Myocyte (in vitro differentiated cells): ENCODE results near the gene SLFN5. TPM values are rescaled to one million over a fixed set of nuclear protein-coding genes. Genes with fewer than 3 reads are reported as not detected.
"Not testable (repeated sequence)": the region's sequence is repeated elsewhere in the genome, so short reads cannot be mapped to it uniquely, and the experiment has no call there.

Experiments used
- DNase-seq: peaks from one replicate; pipeline ENCODE4 v3.0.0-alpha.2; 2012; ENCODE audit warnings: low read depth
- polyA plus RNA-seq: library from polyadenylated mRNA; unstranded; fragments of >200 nt; gene quantifications from one replicate; pipeline ENCODE4 v1.2.1, GENCODE V29; 2012; ENCODE audit warnings: missing spikeins
- total RNA-seq: library from RNA; depleted of rRNA; stranded (reverse); fragments of >200 nt; gene quantifications from 2 replicates; pipeline ENCODE4 v1.2.3, GENCODE V29; 2014

Gene SLFN5
- 34.2 and 36.0 TPM in 2 replicates for total RNA-seq
- polyA plus RNA-seq: 24.3 TPM

DNA sequence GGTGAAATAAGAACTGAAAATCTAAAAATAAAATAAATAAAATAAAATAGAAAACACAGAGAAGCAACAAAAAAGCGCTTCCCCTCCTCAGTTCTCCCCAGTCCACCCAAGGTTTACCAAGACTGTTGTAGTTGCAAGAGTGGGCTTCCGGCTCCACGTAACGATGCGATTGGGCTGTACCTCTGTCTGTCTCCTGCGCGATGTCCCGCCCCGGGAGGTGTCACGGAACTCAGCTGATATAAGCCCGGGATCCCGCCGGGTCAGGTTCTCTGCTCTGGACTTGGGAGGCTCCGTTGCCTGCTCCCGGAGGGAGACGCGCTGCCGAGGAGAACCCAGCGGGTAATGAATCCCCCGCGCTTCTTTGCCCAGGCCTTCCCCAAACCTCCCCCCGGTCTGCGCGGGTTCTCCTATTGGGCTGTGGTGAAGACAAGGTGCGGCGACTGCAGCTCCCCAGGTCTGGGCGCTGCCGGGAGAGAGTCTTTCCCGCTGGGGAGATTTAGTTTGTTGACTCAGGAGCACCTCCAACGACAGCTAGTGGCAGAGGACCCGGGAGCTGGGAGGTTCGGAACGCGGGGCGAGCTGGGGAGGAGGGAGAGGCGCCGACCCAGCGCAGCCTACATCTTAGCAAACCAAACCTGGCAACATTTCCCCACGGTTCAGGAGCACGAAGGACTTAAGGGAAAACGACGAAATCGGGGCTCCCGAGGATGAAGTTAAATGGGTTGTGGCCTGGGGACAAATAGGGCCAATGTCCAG, at the start of gene SLFN5:
Gene SLFN5, plus strand, starts transcription at position 268 of the 756 bp plus-strand sequence. CDS start 15,619 bp downstream, outside the sequence.
- peak; percentile 93 for DNase-seq

DNA sequence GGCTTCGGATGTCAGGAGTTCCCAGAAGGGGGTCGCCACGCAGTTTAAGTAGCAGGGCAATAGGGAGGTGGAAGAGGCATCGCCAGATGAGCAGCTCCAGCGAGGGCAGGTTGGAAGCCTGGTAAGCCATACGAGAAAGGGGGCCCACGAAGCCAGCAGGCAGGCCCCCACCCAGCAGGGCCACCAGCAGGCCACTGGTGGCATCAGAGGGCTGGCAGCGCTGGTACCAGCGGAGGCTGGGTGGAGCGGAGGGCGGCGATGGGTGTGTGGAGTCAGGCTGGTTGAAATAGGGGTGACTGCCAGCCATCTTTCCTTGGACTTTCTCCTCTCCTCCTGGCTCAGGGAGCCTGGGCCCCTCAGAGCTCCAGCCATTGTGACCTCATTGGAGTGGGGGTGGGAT, 48.9 kb upstream of the SLFN5 start, which contains the start of gene SLC35G3:
Gene SLC35G3, minus strand, starts transcription at position 393 of the 400 bp plus-strand sequence. Its CDS starts 86 bp downstream, at position 307.
- not testable (repeated sequence) for DNase-seq

DNA sequence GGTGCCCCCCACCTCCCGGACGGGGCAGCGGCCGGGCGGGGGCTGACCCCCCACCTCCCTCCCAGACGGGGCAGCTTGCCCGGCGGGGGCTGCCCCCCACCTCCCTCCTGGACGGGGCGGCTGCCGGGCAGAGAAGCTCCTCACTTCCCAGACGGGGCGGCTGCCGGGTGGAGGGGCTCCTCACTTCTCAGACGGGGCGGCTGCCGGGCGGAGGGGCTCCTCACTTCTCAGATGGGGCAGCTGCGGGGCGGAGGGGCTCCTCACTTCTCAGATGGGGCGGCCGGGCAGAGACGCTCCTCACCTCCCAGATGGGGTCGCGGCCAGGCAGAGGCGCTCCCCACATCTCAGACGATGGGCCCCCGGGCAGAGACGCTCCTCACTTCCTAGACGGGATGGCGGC, 47.8 kb upstream of the SLFN5 start:
- DNase-seq: not testable (repeated sequence)

DNA sequence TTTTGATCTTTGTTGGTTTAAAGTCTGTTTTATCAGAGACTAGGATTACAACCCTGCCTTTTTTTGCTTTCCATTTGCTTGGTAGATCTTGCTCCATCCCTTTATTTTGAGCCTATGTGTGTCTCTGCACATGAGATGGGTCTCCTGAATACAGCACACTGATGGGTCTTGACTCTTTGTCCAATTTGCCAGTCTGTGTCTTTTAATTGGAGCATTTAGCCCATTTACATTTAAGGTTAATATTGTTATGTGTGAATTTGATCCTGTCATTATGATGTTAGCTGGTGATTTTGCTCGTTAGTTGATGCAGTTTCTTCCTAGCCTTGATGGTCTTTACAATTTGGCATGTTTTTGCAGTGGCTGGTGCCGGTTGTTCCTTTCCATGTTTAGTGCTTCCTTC, 40.3 kb upstream of the SLFN5 start:
- DNase-seq: not testable (repeated sequence)

DNA sequence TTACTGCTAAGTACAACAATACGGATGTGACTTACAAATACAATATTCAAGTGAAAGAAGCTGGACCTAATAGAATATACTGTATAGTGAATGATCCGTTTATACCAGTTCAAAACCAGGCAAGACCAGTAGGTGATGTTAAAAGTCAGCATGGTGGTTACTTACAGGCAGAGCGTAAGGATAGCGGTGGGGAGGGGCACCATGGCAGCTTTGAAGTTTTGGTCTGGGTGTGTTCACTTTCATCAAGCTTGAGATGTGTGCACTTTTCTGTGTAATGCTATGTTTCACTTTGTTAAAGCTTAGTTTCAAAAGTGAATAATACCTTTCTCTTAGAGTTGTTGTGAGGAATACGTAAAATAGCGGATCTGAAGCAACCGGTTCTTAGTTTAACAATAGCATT, 32.1 kb upstream of the SLFN5 start:
- DNase-seq: no peak

DNA sequence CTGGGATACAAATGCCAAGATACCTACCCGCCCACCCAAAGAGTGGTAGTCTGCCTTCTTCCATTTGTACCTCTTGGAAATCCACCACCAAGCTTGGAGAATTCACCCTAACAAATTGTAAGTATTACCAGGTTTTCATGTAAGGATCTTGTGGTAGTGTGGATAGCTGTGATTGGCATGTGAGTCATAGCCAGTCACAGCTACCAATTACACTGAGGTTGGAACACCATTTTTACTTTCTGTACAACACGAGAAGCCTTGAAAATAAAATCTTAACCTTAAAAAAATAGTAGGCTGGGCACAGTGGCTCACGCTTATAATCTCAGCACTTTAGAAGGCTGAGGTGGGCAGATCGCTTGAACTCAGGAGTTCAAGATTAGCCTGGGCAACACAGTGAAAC, 30.2 kb upstream of the SLFN5 start:
- no peak for DNase-seq

DNA sequence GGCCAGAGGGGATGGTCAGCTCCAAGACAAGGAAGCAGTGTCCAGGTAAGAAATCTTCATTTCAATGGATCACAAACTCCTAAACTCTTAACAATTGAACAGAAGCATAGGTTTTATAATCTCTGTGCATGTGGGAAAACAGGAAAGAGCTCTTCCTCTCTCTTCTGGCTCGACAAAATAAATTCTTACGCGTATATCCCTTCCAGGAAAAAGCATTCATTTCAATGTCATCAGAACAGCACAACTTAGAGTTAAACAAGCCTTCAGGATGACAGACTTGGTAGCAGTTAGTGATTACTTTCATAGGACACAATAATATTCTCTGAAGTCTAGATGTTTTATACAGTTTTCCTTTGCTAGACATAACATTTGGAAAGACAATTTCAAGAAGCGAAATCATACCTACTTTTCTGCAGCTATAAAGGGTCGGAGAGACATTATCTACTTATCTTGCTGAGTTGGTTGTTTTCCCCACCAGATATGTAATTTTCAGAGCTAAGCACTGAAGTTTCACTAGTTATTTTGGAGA, 29.4 kb upstream of the SLFN5 start:
- DNase-seq: no peak

DNA sequence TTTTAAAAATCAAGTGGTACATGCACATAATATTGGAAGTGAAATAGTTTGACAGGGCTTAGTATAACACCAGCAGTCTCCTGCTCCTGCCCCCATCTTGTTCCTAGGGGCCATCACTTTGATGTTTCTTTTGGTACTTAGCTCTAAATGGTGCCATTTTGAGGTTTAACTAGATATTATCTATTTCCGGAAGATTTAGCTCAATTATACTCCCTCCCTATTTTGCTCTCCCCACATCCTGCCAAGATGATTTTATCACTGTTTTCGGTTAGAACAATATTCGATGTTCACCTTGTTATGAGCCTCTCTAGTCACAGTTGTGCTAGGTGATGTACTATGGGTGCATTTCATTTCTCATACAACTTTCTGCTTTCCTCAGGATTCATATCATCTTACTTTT, 28.7 kb upstream of the SLFN5 start:
- no peak for DNase-seq

DNA sequence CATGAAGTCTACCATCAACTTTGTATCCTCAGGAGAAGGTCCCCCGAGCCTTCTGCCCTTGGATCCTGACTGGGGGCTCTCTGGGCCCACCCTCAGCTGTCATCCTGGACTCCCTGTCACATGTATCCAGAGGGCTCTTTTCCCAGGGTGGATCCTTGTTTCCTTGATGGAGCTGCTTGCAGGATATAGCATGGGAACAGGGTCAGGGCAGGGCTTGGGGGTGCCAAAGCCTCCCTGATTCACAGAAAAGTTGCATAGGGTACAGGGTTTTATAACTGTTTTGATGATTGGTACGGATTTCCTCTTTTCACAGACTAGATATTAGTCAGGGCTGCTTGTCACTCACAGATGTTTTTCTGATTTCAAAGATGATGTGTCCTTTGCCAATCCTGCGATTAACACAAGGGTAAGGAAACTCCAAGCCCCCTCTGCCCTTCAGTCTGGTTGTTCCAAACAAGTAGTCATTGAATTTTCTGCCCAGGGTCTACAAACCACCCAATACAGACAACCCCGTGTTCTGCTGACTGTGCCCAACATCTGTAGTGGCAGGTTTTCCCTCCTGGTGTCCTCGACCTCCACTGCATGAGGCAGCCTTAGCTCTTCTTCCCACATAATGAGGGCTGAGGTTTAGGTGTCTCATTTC, 28.1 kb upstream of the SLFN5 start:
- DNase-seq: no peak

DNA sequence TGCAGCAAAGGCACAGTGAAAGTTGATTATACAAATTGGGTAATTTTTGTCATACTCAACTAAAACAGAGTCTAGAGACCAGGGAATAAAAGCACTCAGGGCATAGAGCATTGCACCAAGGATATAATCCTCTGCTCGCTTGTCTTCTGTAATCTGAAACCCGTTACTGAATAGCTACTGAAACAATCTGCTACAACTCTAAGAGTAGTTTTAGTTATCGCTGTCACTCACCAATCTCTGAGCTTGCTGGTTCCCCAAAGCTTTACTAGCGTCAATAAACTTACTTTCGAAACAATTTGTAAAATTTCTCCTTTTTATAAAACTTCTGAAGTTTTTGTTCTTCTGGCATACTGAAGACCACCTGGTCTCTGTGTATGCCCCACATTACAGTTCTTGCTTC, 25.8 kb upstream of the SLFN5 start:
- DNase-seq: no peak

DNA sequence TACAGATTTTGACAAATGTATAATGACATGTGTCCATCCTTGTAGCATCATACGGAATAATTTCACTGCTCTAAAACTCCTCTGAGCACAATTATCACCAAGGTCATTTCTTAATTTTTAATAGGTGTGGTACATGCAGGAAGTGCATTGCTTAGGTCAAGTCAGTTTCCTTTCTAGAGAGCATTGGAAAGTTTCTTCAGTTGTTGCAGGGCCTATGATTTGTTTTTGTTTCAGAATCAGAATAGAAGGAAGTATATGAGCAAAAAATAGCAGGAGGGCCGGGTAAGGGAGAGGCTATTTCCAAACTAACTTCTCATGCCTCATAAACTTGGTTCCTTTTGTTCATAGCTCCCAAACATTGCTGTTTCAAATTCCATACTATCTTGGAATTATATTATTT, 24.0 kb upstream of the SLFN5 start:
- no peak for DNase-seq

DNA sequence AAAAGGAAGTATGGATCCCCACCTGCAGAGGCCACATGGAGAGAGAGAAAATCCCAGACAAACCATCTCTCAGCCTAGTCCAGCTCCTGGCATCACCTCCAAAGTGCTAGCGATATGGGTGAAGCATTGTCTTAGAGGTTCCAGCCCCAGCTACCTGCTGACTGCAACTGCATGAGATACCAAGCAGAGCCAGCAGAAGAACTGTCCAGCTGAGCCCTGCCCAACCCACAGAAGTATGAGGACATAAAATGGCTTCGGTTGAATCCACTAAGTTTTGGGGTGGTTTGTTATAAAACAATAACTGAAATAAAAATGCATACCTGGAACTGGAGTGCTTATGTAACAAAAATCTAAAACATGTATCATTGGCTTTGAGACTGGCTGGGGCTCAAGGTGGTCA, 20.4 kb upstream of the SLFN5 start:
- no peak for DNase-seq

DNA sequence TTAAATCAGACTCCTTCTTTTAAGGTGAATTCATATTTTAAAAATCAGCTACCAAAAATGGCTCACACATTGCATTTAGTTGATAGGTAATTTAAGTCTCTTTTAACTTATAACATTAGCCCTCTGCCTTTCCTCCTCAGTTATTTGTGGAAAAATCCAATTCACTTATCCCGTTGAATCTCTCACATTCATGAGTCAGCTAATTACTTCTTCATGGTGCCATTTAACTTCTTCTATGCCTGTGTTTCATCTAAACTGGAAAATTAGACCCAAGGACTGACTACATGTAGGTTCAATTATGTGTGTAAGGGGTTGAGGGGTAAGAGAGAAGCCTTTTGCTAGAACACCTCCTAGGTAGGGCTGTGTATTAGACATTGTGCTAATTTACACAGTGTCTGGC, 18.4 kb upstream of the SLFN5 start:
- DNase-seq: no peak

DNA sequence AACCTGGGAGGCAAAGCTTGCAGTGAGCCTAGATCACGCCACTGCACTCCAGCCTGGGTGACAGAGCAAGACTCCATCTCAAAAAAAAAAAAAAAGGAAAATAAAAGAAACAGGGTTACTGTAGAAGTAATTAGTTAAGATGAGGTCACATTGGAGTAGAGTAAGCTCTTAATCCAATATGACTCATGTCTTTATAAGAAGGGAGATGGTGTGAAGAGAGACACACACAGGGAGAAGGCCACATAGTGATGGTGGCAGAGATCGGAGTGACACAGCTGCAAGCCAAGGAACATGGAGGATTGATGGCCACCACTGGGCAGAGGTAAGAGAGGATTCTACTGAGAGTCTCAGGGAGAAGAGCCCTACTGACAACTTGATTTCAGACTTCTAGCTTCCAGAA, 15.3 kb upstream of the SLFN5 start:
- no peak for DNase-seq

DNA sequence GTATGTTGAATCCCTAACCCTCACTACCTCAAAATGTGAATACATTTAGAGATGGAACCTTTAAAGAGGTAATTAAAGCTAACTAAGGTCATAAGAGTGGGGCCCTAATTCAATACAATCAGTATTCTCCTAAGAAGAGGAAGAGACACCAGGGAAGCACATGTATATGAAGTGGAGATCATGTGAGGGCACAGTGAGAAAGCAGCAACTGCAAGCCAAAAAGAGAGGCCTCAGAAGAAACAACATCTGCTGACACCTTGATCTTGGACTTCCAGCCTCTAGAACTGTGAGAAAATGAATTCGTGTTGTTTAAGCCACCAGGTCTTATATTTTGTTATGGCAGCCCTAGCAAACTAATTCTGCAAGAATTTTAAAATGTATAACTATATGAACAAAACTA, 13.2 kb upstream of the SLFN5 start:
- DNase-seq: no peak

DNA sequence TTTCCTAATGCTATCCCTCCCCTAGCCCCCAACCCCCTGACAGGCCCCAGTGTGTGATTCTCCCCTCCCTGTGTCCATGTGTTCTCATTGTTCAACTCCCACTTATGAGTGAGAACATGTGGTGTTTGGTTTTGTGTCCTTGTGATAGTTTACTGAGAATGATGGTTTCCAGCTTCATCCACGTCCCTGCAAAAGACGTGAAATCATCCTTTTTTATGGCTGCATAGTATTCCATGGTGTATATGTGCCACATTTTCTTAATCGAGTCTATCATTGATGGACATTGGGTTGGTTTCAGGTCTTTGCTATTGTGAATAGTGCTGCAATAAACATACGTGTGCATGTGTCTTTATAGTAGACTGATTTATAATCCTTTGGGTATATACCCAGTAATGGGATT, 8.6 kb upstream of the SLFN5 start:
- DNase-seq: not testable (repeated sequence)

DNA sequence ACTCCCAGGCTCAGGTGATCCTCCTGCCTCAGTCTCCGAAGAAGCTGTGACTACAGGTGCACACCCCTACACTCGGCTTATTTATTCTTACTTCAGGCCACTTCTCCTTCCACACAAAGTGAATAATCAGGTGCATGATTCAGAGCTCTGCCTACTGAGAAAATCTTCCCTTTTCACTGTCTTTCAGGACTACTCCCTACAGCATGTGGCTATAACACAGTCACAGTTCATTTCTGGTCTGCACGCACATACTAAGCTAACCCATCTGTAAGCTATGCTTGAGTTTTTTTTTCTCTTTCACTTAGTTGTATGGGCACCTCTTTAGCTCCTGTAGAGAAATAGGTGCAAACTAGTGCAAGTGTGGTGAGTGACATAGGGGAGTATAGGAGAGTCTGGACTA, 7.6 kb upstream of the SLFN5 start:
- no peak for DNase-seq

DNA sequence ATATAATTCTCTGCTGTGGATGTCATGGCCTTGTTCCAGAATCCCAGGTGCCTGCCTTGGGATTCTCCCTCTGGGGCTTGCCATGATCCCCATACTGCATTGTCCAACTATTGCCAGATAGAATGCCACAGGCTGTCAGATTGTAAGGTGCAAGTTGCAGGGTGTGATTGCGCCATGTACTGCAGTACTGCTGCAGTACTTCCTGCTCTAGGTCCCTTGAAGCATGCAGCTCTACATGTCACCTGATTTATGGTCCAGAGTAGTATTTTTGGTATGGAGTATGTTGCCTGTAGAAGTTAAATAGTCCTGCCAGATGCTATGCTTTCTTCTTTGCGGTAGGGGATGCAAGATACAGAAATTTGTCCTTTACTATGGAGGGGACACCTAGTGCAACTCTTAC, 7.0 kb upstream of the SLFN5 start:
- DNase-seq: no peak

DNA sequence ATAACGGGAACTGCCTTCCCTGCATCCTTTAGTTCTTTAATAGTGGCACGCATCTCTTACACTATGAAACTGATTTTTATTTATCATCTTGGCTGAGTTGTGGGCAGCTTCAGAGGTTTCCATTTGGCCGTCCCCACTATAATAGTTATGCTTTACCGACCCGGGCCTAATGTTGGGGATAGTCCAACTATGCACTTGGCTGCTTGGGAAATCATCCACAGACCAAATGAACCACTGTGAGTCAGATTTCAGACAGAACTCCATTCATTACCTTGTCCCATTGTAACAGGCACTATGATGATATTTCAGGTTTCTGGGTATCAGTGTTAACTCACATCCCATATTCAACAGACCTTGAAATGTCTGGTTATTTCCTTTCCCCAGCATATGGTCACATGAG, 6.1 kb upstream of the SLFN5 start:
- DNase-seq: no peak

DNA sequence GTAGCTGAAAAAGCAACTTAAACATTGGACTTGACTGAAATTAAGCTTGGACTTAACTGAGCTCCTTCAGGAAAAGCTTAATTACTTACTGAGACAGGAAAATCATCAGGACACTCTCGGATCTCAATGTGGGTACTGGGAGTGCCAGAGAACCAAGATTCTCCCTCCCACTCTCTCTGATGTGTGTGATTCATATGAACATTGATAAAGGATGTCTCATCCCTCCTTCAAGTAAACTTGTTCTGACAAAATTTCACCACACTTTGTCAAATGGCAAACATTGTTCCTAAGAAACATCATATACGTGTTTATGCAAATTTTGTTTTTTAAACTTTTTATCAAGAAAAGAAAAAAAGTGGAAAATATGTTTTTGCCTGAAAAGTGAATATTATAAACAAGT, 4.1 kb upstream of the SLFN5 start:
- DNase-seq: no peak

DNA sequence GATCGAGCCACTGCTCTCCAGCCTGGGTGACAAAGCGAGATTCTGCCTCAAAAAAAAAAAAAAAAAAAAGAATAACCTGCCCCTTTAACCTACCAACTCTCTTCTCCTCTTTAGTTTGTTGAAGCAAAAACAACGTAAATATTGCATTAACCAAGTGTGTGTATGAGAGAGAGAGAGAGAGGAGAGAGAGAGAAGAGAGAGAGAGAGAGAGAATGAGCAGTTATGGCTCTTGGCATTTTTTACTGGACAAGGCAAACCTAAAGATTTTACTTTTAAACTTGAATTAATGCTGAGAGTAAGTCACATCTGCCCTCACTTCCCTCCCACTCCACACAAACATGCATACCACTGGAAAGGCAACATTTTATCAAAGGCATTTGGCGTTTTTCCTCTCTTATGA, 3.0 kb upstream of the SLFN5 start:
- DNase-seq: no peak

DNA sequence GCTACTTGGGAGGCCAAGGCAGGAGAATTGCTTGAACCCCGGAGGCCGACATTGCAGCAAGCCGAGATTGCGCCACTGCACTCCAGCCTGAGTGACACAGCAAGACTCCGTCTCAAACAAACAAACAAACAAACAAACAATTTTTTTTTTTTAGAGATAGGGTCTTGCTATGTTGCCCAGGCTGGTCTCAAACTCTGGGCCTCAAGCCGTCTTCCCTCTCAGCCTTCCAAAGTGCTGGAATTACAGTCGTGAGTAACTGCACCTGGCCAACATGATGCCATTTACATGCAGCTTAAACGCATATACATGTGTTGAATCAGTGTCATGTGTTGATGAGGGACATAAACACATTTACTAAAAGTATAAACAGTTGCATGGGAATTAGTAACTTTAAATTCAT, 2.0 kb upstream of the SLFN5 start:
- DNase-seq: no peak

DNA sequence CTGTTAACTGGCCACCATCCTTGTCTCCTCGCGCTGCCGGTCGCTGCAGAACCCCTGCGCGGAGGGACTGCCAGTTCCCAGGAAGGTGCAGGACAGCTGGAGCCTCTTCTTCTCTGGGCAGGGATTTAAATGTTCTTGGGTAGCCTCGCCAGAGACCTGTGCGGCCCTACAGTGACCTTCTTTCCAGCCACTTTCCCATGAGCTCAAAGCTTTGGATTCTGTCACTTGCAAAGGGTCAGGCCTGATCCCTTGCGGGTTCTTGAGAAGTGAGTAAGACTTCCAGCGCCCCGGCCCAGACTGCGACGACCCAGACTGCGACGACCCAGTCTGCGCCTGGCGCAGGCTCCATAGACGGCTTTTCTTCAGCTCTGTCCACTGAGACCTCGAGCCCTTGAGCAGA, 1.4 kb upstream of the SLFN5 start:
- no peak for DNase-seq
